Hematopoietic multipotent progenitor cell treated with erythropoietin and hydrocortisone succinate and interleukin-3 and kit ligand, for 8 days (in vitro differentiated cells): ENCODE measurements around the gene FABP7.

Experiments
- DNase-seq: peaks from one replicate; pipeline ENCODE4 v3.0.0-alpha.2; 2015

Gene FABP7

DNA sequence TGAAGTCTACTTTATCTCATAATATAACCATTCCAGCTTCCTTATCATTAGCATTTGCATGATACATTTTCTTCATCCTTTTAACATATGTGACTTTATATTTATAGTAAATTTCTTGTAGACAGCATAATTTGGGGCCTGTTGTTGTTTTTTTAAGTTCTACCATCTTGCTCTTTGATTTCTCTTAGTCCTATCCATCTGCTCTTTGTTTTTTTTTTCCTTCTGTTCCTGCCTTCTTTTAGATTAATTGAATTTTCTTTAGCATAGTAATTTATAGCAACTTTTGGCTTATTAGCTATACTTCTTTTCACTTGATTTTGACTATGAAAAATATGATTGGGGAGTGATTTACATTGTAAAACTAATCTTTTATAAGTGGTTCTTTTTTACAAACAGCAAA is 19.2 kb upstream of the FABP7 start:
- DNase-seq = no peak

DNA sequence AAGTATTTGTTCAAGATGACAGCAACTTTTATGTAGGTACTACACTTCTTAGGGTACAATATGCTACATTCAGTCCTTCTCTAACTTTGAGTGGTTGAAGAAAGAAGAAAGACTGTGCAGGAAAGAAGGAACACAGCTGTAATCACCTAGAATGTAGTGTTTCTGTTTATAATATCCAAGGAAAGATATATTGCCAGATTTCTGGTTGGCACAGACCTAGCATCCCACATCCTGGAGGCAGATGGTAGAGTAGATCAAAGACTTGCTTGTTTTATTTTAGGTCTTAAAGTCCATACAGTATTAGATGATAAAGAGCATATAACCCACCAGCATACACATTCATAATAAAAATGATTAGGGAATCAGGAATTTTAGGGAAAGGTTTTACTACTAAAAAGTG is 13.3 kb upstream of the FABP7 start:
- DNase-seq = no peak

DNA sequence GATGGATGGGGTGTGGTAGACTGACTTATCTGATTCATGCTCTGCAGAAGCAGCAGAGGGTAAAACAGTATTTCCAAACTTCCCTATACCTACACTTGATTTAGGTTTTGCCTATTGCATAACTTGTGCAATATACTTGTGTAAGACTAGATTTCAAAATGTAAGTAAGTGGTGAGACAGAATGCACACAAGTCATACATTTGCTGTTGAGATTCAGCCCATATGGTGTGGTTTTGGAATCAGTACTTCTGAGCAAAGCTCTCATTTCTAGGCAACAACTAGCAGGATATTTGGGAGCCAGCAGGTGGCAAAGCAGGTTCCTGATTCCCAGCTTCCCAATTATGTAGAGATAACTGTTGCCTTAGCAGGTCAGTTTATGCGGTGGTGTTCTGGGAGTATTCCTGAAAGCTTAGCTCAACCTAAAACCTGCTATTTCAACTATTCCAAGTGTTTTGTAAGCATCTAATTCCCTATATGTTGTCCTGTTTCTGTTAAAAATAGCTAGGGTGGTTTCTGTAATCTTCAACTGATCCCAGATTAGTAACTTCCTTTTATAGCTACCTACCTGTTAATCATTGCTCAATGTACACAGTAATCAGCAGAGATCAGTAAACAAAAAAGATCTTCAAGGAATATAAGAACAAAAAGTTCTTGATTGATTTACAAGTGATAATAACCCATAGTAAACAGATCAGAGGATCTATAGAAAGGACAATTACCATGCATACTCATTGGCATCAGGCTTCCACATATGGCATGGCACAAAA is 8.5 kb upstream of the FABP7 start:
- peak; percentile 25 for DNase-seq

DNA sequence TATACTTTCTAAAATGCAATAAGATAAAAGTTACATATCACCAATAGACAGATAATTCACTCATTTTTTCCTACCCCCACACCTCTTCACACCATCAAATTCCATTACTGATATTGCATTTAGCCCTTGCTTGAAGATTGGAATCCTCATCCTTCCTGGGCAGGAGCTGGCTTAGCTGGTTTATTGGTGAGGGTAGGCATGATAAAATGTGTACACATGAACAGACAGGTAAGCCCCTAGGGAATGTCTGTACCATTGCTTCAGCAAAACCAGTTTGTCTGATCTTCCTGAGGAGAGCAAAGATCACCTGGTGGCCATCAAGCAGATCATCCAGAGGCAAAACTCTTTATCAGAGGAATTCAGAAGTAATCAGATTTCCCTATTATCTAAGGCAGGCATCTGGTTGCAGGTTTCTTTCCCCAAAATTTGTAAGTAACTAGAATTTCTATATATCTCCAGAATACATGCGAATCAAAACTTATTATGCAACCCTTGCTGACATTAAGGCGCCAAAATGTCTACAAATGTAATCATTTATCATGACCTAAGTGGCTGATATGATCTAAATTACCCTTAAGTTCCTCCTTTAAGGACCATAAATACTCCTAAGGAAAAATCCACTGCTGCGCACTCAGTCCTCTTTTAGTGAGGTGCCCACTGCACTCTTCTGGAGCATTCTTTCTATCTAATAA is 6.6 kb upstream of the FABP7 start:
- no peak for DNase-seq

DNA sequence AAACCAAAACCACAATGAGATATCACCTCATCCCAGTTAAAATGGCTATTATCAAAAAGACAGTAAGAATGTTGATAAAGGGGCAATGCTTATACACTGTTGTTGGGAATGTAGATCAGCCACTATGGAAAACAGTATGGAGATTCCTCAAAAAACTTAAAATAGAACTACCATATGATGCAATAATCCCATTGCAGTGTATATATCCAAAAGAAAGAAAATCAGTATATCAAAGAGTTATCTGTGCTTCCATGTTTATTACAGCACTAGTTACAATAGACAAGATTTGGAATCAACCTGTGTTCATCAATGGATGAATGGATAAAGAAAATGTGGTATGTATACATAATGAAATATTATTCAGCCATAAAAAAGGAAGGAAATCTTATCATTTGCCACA is 3.5 kb upstream of the FABP7 start:
- no peak for DNase-seq

DNA sequence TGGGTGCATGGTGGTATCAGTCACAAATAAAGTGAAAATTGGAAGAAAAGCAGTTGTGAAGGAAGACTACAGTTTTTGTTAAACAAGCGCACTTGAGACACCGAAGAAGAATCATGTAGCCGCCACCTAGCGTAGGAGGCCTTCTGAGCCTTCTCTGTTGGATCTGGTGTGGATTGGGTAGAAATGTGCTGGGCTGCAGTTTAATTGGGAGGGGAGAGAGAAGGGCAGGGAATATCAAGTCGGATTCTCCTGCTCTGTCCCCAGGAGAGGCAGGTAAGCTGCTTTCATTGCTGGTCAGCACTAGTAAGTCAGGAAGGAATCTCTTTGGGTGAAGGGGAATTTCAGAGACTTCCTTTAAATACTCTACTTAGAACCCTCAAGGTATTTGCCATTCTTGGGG is 1.2 kb upstream of the FABP7 start:
- DNase-seq = no peak

DNA sequence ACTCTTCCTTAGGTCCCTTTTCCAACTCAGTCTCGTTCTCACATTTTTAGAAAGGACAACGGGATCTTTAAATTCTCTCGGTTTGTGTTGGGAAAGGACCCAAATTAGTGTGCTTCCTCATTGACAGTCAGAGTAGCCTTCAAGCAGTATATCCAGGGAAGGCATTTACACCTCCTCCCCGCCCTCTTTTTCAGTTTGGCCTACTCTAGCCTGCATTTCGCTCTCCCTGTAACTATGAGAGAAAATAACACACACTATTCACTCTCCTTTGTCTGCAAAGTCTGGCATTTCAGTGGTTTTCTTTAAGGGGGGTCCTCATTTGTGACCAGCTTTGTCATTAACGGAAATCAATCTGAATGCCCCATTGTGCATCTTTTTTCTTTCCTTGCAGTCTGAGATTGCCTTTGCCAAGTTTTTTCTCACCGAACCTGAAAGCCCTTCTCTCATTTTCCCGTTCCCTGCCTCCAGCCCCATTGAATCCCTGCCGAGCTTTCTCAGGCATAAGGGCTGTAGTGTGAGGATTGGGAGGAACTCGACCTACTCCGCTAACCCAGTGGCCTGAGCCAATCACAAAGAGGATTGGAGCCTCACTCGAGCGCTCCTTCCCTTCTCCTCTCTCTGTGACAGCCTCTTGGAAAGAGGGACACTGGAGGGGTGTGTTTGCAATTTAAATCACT is 393 bp upstream of the FABP7 start:
- no peak for DNase-seq

DNA sequence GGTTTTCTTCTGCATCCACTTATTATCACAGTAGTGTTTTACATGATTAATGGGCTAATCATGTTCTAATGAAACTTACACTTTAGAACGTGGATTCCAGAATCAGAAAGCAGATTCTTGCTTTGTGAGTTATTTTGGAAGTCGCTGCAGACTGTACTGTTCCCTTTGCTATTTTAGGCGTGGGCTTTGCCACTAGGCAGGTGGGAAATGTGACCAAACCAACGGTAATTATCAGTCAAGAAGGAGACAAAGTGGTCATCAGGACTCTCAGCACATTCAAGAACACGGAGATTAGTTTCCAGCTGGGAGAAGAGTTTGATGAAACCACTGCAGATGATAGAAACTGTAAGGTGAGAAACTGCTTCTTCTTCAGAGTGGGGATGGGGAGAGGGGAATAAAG is 598 bp downstream of the FABP7 start:
- no peak for DNase-seq

DNA sequence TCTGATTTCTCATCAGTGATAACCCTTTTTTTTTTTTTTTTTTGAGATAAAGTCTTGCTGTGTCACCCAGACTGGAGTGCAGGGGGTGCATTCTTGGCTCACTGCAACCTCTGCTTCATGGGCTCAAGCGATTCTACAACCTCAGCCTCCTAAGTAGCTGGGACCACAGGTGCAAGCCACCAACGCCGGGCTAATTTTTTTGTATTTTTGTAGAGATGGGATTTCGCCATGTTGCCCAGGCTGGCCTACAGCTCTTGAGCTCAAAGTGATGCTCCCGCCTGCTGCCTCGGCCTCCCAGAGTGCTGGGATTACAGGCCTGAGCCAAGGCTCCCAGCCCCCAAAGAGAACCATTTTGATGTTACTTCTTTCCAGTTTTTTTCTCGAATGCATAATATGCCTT is 2.2 kb downstream of the FABP7 start:
- no peak for DNase-seq

DNA sequence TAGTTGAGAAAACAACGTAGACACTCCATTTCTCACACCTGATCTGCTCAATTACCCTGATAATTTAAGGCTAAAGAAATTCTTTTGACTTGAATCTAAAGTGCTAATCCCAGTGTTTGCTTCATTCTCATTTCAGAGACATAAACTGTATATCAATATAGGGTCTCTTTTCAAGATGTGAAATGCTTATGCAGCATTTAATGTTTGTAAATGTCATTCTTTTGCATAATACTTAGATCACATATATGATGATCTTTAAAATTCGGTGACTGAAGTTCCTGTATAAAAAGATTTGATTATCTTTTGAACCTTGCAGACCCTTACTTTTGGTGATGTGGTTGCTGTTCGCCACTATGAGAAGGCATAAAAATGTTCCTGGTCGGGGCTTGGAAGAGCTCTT is 3.9 kb downstream of the FABP7 start:
- DNase-seq = no peak

DNA sequence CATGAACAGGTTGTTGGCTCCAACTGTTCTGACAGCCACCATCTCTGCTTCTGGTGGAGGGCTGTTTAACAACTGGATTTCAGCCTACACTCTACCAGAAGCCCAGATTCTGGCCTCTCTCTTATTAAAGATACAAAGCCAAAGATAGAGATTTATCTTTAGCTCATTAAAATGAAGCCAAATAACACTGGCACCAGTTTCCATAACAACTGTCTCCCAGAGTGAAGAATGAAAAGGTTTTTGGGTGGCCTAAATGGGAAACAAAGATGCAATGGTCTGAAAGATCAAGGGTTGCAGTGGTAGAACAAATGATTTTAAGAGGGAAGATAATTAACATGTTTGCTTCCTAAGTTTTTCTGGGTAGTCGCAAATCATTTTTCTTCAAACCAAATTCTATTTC is 6.4 kb downstream of the FABP7 start:
- DNase-seq = no peak

DNA sequence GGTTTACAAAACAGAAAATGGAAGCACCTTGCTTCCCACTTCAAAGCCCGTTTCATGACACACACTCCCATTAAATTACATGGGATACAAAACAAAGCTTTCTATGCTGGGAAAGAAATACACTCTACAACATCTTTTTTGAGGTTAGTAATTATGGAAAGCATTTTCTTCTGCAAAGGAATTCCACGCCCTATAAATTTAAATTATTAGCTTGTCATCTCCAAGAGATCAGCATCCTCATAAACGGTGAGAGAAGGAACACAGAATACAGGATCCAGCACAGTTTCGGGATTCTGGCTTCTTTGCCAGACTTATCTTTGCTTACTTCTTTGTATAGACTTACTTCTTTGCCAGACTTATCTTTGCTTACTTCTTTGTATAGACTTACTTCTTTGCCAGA is 8.2 kb downstream of the FABP7 start:
- DNase-seq = no peak

DNA sequence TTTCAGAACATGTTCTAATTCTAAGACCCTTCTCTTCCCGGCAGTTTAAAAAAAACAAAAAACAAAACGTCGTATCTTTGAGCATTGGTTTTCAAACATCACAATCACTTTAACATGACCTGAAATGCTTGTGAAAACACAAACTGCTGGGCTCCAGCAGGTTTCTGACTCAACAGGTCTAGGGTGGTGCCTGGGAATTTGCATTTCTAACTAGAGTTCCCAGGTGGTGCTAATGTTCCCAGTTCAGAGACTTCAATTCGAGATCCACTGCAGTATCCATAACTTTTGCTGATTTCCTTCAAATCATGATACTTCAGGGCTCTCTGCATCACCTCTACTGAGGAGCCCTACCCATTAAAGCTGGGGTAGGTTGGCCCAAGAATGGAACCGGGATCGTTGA is 8.7 kb downstream of the FABP7 start:
- DNase-seq = no peak

DNA sequence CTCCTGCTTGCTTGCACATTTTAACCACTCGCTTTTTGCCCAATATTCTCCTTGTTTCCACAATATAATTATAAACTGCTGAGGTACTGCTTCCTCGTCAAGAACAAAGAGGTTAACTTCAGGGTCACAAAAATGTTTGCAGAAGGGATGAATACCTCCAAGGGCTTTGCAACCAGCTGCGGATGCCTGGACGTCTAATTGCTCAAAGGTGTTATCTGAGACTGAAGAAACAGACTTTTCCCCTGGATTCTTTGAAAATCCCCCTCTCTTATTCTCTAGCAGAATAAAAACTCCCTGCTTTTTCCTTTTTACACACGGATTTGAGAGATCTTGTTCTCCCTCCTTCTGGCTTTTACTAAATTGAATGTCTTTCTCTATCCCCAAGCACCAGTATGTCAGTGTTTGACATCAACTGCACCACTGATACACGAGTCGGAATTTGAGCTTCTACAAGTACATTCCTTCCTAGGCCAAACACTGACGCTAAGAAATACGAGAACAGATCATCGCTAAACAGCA is 9.2 kb downstream of the FABP7 start:
- DNase-seq = no peak

DNA sequence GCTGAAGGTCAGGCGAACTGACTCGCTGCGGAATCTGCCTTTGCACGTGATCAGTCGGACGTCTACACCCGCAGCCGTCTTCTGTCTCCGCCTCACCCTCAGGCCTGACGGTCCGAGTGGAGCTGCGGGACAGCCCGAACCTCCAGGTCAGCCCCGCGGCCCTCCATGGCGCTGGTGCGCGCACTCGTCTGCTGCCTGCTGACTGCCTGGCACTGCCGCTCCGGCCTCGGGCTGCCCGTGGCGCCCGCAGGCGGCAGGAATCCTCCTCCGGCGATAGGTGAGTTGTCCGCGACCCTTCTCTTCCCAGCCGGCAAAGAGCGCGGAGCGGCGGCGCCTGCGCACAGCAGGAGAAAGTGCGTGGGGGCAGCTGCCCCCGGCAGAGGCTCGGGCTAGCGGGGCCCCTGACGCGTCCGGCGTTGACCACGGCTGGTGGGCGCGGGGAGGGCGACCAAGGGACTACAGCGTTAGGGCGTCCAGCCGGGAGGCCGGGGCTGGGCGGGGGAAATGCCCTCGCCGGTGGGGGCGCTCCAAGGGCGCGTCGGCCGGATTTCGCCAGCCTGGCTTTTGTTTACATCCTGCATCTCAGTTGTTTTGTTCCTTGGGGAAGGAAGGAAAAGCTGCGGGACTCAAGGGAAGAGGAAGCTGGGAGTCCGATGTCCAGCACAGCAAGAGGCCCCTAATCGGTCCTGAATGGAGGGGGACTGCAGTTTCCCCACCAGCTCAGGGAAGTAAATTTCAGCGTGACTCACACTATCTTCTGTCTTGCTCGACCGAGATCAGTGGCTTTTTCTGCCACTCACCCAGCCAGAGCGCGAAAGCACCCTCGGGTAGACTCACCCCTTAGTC is 9.9 kb downstream of the FABP7 start, which contains the start of gene SMPDL3A:
TSS of gene SMPDL3A (plus strand) at position 77 of the 846 bp plus-strand sequence. CDS start at position 166, 89 bp downstream.
- peak; percentile 18 for DNase-seq

DNA sequence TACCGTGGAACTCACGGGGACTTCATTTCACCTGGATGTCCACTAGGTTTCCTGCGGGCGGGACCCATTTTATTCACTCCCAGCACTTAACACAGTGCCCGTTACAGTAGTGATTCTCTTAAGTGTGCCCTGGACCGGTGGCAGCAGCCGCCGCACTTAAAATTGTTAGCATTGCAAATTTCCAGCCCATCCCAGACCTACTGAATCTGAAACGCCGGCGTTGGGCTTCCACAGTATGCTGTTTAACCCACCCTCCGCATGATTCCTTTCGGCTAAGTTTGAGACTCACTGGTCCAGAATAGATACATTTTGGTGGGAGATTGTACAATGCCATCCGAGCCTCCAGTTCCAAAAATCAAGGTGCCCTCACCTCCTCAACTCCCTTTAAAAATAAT is 10.5 kb downstream of the FABP7 start:
- no peak for DNase-seq

DNA sequence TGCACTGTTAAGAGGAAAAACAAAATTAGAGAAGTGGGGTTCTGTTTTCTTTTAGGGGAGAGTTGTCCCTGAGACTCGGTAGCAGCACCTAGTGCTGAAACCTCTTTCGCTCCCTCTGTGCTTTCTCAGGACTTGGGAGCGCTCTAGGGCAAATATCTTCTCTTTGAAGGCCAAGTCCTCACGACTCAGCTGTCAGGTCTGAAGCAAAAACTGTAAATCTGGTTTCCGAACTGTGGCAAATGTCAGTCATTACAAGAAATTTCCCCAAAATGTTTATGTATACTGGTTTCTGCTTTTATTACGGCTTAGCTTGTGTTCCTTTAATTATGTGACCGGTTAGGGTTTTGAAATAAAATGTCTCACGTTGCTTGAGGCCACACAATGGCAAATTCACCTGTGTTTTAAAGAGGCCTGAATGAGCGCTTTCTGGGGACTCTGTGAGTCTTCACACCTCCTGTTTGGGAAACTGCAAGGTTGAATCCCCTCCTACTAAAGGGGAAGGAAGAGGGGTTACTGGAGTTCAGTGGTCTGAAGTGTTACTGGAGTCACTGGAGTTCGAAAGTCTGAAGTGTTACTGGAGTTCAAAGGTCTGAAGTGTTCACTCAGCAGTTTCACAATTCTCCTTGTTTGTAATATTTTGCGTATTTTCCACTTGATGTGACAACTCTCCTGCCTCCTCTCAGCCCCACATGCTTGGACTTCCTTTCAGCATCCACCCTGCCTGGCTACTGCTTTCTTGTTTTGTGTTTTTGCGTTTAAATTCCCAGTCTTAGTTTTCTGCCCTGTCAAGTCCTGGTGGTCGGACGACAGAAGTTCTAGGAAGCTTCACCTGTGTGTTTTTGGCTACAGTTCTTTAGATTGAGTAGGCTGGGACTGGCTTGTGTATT is 11.2 kb downstream of the FABP7 start:
- DNase-seq = no peak

DNA sequence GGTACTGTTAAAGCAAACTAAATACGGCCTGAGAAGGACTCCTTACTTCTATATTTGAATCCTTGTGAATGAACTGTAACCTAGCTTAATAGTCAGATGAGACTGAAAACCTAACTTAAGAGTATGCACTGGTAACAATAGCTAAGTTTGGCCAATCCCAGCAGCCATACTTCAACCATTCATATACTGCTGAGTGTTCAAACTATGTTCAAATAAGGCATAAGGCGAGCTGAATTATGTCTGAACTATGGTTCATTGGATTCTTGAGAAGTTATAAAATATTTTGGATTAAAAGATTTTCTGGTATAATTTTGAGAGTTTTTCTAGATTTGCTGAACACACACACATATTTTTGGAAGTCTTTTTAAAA is 11.8 kb downstream of the FABP7 start:
- DNase-seq = no peak

DNA sequence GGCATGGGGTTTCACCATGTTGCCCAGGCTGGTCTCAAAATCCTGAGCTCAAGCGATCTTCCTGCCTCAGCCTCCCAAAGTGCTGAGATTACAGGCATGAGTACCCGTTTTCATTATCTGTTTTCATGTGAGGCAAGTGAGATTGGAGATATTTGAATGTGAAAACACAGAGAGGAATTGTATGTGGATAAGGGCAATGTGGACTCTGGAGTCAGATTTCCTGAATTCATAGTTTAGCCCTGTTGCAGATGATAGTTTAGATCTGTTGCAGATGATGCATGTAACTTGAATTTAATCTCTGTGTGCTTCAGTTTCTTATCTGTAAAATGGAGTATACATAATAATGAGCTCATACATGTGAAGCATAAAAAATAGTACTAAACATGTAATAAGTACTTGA is 13.2 kb downstream of the FABP7 start:
- DNase-seq = no peak

DNA sequence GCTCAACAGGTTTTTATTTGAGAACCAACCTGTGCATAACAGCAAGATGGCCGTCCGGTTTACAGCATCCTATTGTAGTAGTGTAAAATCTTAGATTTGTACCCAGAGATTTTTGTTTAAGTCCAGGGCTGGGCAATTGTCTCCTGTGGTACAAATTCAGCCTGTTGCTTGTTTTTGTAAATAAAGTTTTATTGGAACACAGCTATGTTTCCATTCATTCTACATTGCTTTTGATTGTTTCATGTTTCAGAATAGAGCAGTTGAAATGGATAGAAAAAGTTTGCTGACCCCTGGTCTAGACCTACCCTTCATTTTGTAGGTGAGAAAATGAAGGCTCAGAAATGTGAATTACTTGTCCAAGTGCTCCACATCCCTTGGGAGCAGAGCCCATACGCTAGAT is 18.0 kb downstream of the FABP7 start:
- no peak for DNase-seq

DNA sequence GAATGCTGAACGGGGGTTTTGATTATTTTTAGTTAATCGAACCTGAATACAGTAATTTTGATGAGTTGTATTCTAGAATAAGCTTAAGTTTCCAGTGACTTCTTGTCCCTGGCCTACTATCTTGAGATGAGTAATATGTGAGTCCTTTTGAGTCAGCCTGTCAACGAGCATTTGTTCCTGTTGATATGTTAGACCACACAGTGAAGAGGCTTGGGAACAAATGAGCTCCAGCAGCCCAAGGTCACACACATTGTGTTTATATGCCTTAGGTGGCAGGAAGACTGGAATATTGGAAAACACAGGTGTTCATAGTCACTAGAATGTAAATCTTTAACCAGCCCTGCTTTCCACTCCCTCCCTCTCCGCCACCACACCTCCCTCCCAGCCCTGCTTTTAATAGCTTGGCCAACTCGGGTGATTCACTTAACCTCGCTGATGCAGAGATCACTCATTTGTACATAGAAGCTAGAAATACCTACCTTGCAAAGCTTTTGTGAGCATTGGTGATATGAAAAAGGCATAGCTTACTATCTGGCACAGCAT is 18.7 kb downstream of the FABP7 start:
- DNase-seq = no peak
